Measurements from ENCODE around the gene LRRTM4. TPM values are rescaled to one million over a fixed set of nuclear protein-coding genes. Genes with fewer than 3 reads are reported as not detected.
"Not testable (repeated sequence)": the region's sequence is repeated elsewhere in the genome, so short reads cannot be mapped to it uniquely, and the experiment has no call there.

Gene LRRTM4
- total RNA-seq, 2 donors from 2014 or later: 0.32 to 0.84 TPM

- DNase-seq: no peak
- intact Hi-C loops (cut with DNase I): no loop called here
- ATAC-seq: no peak
Observed at GRCh38 chr2:76731157-76731556, 791.0 kb downstream of the LRRTM4 start.

- ATAC-seq (no peak), DNase-seq (no peak)
- intact Hi-C loops (cut with DNase I): no loop called here
Observed at GRCh38 chr2:76730021-76730420, 792.2 kb downstream of the LRRTM4 start.

GRCh38 chr2:76721226-76721625 lies 801.0 kb downstream of the LRRTM4 start:
- DNase-seq: no peak
- intact Hi-C loops (cut with DNase I): no loop called here
- ATAC-seq: no peak

GRCh38 chr2:76713312-76713711 lies 808.9 kb downstream of the LRRTM4 start:
- intact Hi-C loops (cut with DNase I): no loop called here
- no peak for DNase-seq
- no peak for ATAC-seq

- no peak for ATAC-seq
- no peak for DNase-seq
- intact Hi-C loops (cut with DNase I): no loop called here
Observed at GRCh38 chr2:76711490-76711889, 810.7 kb downstream of the LRRTM4 start.

- DNase-seq (no peak), ATAC-seq (no peak)
- intact Hi-C loops (cut with DNase I): no loop called here
Observed at GRCh38 chr2:76700894-76701293, 821.3 kb downstream of the LRRTM4 start.

GRCh38 chr2:76697998-76698713 lies 824.0 kb downstream of the LRRTM4 start:
- DNase-seq; intact Hi-C loops (cut with DNase I): not testable (repeated sequence)

More at GRCh38 chr2:76697998-76698713, 824.0 kb downstream of the LRRTM4 start:
- ATAC-seq: not testable (repeated sequence)
